DOHH2 (cell line): Measurements from ENCODE around the gene PSMC4.
"Not testable (repeated sequence)": the region's sequence is repeated elsewhere in the genome, so short reads cannot be mapped to it uniquely, and the experiment has no call there.

Experiments used
- H3F3A ChIP-seq: fragments of 200-600 bp; sonication (generic), shearing (Covaris generic); 2 replicates; pipeline ENCODE4 v1.6.0; 2016; ENCODE audit warnings: antibody characterized with exemption, mild to moderate bottlenecking; ENCODE audit not compliant: control insufficient read depth, insufficient read depth
- H3K27ac ChIP-seq: fragments of 200-600 bp; sonication (generic); 2 replicates; pipeline ENCODE4 v1.5.1; 2014; ENCODE audit warnings: low read depth, mild to moderate bottlenecking, low read length, moderate library complexity
- H3K27me3 ChIP-seq: fragments of 200-600 bp; sonication (generic); 2 replicates; pipeline ENCODE4 v1.6.1; 2014; ENCODE audit warnings: mild to moderate bottlenecking, low read length, mixed read lengths; ENCODE audit not compliant: control insufficient read depth
- H3K36me3 ChIP-seq: fragments of 200-600 bp; sonication (generic); 2 replicates; pipeline ENCODE4 v1.6.1; 2014; ENCODE audit warnings: mild to moderate bottlenecking, low read length, moderate library complexity, mixed read lengths; ENCODE audit not compliant: control insufficient read depth
- H3K4me1 ChIP-seq: fragments of 200-600 bp; sonication (generic); 2 replicates; pipeline ENCODE4 v1.6.1; 2014; ENCODE audit warnings: mild to moderate bottlenecking, low read length, mixed read lengths; ENCODE audit not compliant: control insufficient read depth
- H3K4me2 ChIP-seq: fragments of 200-600 bp; sonication (generic); 2 replicates; pipeline ENCODE4 v1.6.0; 2014; ENCODE audit warnings: mild to moderate bottlenecking, low read length, moderate library complexity
- H3K4me3 ChIP-seq: fragments of 200-600 bp; sonication (generic); 2 replicates; pipeline ENCODE4 v1.5.1; 2014; ENCODE audit warnings: mild to moderate bottlenecking, low read length, mixed read lengths
- H3K79me2 ChIP-seq: fragments of 200-600 bp; sonication (generic); 2 replicates; pipeline ENCODE4 v1.6.1; 2014; ENCODE audit warnings: mild to moderate bottlenecking, low read length, mixed read lengths; ENCODE audit not compliant: control insufficient read depth
- H3K9me2 ChIP-seq: fragments of 200-600 bp; sonication (generic); replicated peaks from 2 replicates; pipeline ENCODE4 v1.6.1; 2014; ENCODE audit warnings: mild to moderate bottlenecking, low read length, mixed read lengths; ENCODE audit not compliant: control insufficient read depth
- H3K9me3 ChIP-seq: fragments of 200-600 bp; sonication (generic); 2 replicates; pipeline ENCODE4 v1.6.1; 2014; ENCODE audit warnings: antibody characterized with exemption, low read length, mixed read lengths; ENCODE audit not compliant: control insufficient read depth, insufficient read depth
- H4K20me1 ChIP-seq: fragments of 200-600 bp; sonication (generic); 2 replicates; pipeline ENCODE4 v1.6.0; 2014; ENCODE audit warnings: low read depth, mild to moderate bottlenecking, antibody characterized with exemption, low read length, moderate library complexity; ENCODE audit not compliant: control insufficient read depth, insufficient read depth
- CTCF ChIP-seq: fragments of 200-600 bp; sonication (generic); IDR thresholded peaks from one replicate; pipeline ENCODE4 v1.5.1; 2014; ENCODE audit warnings: antibody characterized with exemption, mild to moderate bottlenecking, low read depth, low read length; ENCODE audit not compliant: poor library complexity, severe bottlenecking
- EZH2phosphoT487 ChIP-seq: fragments of 200-600 bp; sonication (generic); IDR thresholded peaks from 2 replicates; pipeline ENCODE4 v1.6.1; 2017; ENCODE audit warnings: borderline replicate concordance, mild to moderate bottlenecking, antibody characterized with exemption, low read length, moderate library complexity, mixed read lengths

Gene PSMC4

GRCh38 chr19:39951686-39952085 is 19.3 kb upstream of the PSMC4 start:
- no peaks in the 10 kb centered on the region for H4K20me1 ChIP-seq
- H3K36me3 ChIP-seq = peaks cover 26% of the 10 kb centered on the region
- no peaks in the 10 kb centered on the region; the same call in 1 of the 2 replicates for H3K9me2 ChIP-seq
- peaks cover 17% of the 10 kb centered on the region for H3K79me2 ChIP-seq
- peak overlapping the region; percentile 98 for H3K27ac ChIP-seq
- peaks cover 85% of the 10 kb centered on the region for H3K4me1 ChIP-seq
- peak overlapping the region; percentile 89 for H3K4me2 ChIP-seq
- peak overlapping the region; percentile 69 for H3K4me3 ChIP-seq
- no peaks in the 10 kb centered on the region for H3K27me3 ChIP-seq
- H3K9me3 ChIP-seq = peaks cover 12% of the 10 kb centered on the region
- peaks cover 27% of the 10 kb centered on the region for H3F3A ChIP-seq
- TF ChIP-seq EZH2phosphoT487 (no peak), CTCF (no peak)

GRCh38 chr19:39953915-39954314 is 17.1 kb upstream of the PSMC4 start:
- TF ChIP-seq CTCF (no peak), EZH2phosphoT487 (no peak)
- peak overlapping the region; percentile 89 for H3K4me2 ChIP-seq
- no peaks in the 10 kb centered on the region; the same call in 1 of the 2 replicates for H3K9me2 ChIP-seq
- peaks cover 12% of the 10 kb centered on the region for H3K9me3 ChIP-seq
- peaks cover 17% of the 10 kb centered on the region for H3K79me2 ChIP-seq
- H3K27ac ChIP-seq = peak overlapping the region; percentile 98
- peaks cover 92% of the 10 kb centered on the region for H3K4me1 ChIP-seq
- peaks cover 30% of the 10 kb centered on the region for H3F3A ChIP-seq
- no peaks in the 10 kb centered on the region for H3K27me3 ChIP-seq
- peaks cover 22% of the 10 kb centered on the region for H3K36me3 ChIP-seq
- peak overlapping the region; percentile 69 for H3K4me3 ChIP-seq
- H4K20me1 ChIP-seq = no peaks in the 10 kb centered on the region

- Histone ChIP-seq H3K4me1 (peaks cover 71% of the 10 kb centered on the region), H3K4me3 (0 out of 2 replicates have a peak overlapping the region, but pooled peaks have one; percentile 7), H3F3A (peaks cover 29% of the 10 kb centered on the region), H3K27ac (peak overlapping the region; percentile 35), H3K4me2 (peak overlapping the region; percentile 33)
- H3K9me2 ChIP-seq, H3K79me2 ChIP-seq, H3K27me3 ChIP-seq, H4K20me1 ChIP-seq, H3K36me3 ChIP-seq, H3K9me3 ChIP-seq: not testable (repeated sequence)
Measured at GRCh38 chr19:39957886-39958285, 13.1 kb upstream of the PSMC4 start.

- H3K27me3 ChIP-seq, H3K9me3 ChIP-seq, H4K20me1 ChIP-seq, H3K9me2 ChIP-seq, H3K36me3 ChIP-seq, H3K79me2 ChIP-seq: not testable (repeated sequence)
- Histone ChIP-seq H3K4me3 (peak overlapping the region; percentile 66), H3K4me2 (peak overlapping the region; percentile 80), H3K27ac (peak overlapping the region; percentile 76), H3F3A (peaks cover 22% of the 10 kb centered on the region), H3K4me1 (peaks cover 65% of the 10 kb centered on the region)
Measured at GRCh38 chr19:39958942-39959341, 12.0 kb upstream of the PSMC4 start.

- H3K4me2 ChIP-seq = peak overlapping the region; percentile 80
- not testable (repeated sequence) for H3K79me2 ChIP-seq, H3K9me3 ChIP-seq, H3K27me3 ChIP-seq, H3K36me3 ChIP-seq, H4K20me1 ChIP-seq, H3K9me2 ChIP-seq
- H3F3A ChIP-seq = peaks cover 21% of the 10 kb centered on the region
- peak overlapping the region; percentile 66 for H3K4me3 ChIP-seq
- peak overlapping the region; percentile 76 for H3K27ac ChIP-seq
- H3K4me1 ChIP-seq = peaks cover 62% of the 10 kb centered on the region
Measured at GRCh38 chr19:39959407-39959806, 11.6 kb upstream of the PSMC4 start.
